ENCODE data around the gene SPACA9.

Gene SPACA9

GRCh38 chr9:132878695-132879456 lies at the start of gene SPACA9:
Gene SPACA9, plus strand, starts transcription at chr9:132878898. Its CDS starts 5,050 bp downstream, at chr9:132883948.
- DNase-seq (ENCODE audit: low read depth, low spot score): no peak
- TF ChIP-seq CTCF (IDR thresholded peaks at IDR 0.05; ENCODE audit: insufficient read depth, low read length, missing control alignments): no peak
- CTCF ChIA-PET: interaction anchor here (1.1 to 4.5 kb wide), 3 partner anchors 14 to 22 kb away, joined by 3 to 32 read pairs (median 8); no protein-coding TSS in a partner anchor
- peak within 1 kb of the TSS; percentile 94 for H3K4me3 ChIP-seq (ENCODE audit: low read depth, low read length)
- POLR2A ChIA-PET: interaction anchor here (0.6 to 0.7 kb wide), 2 partner anchors 10 to 479 kb away, joined by 3 read pairs; no protein-coding TSS in a partner anchor

GRCh38 chr9:132832171-132832881 lies 46.4 kb upstream of the SPACA9 start:
- DNase-seq (ENCODE audit: low read depth, low spot score): no peak
- no peak overlapping the region for H3K4me3 ChIP-seq (ENCODE audit: low read depth, low read length)
- CTCF ChIA-PET: interaction anchor here (1.3 to 1.4 kb wide), 2 partner anchors 70 to 325 kb away, joined by 3 read pairs; no protein-coding TSS in a partner anchor
- POLR2A ChIA-PET: no interaction called here
- no peak for TF ChIP-seq CTCF (IDR thresholded peaks at IDR 0.05; ENCODE audit: insufficient read depth, low read length, missing control alignments)

GRCh38 chr9:132833550-132834121 lies 45.1 kb upstream of the SPACA9 start:
- ChIA-PET CTCF (interaction anchor here (1.3 to 1.4 kb wide), 2 partner anchors 69 to 326 kb away, joined by 3 read pairs; no protein-coding TSS in a partner anchor), POLR2A (no interaction called here)
- TF ChIP-seq CTCF (IDR thresholded peaks at IDR 0.05; ENCODE audit: insufficient read depth, low read length, missing control alignments): no peak
- H3K4me3 ChIP-seq (ENCODE audit: low read depth, low read length): no peak overlapping the region
- DNase-seq (ENCODE audit: low read depth, low spot score): no peak

- TF ChIP-seq CTCF (IDR thresholded peaks at IDR 0.05; ENCODE audit: insufficient read depth, low read length, missing control alignments): no peak
- CTCF ChIA-PET: no interaction called here
Observed at GRCh38 chr9:132834343-132834742, 44.4 kb upstream of the SPACA9 start.

GRCh38 chr9:132837501-132838286 lies 41.0 kb upstream of the SPACA9 start:
- H3K4me3 ChIP-seq (ENCODE audit: low read depth, low read length): no peak overlapping the region
- TF ChIP-seq CTCF (IDR thresholded peaks at IDR 0.05; ENCODE audit: insufficient read depth, low read length, missing control alignments): no peak
- CTCF ChIA-PET: interaction anchor here (0.8 kb wide), 1 partner anchor 79 kb away, joined by 3 read pairs; no protein-coding TSS in a partner anchor
- DNase-seq (ENCODE audit: low read depth, low spot score): no peak
- POLR2A ChIA-PET: interaction anchor here (0.6 kb wide), 1 partner anchor 39 kb away, joined by 3 read pairs; no protein-coding TSS in a partner anchor

More at GRCh38 chr9:132834343-132834742, 44.4 kb upstream of the SPACA9 start:
- POLR2A ChIA-PET: no interaction called here
- H3K4me3 ChIP-seq (ENCODE audit: low read depth, low read length): no peak overlapping the region
- DNase-seq (ENCODE audit: low read depth, low spot score): no peak
